Left lung (tissue), 10 donors: ENCODE results near the gene AZGP1. TPM values are rescaled to one million over a fixed set of nuclear protein-coding genes. Genes with fewer than 3 reads are reported as not detected.

Source experiments
- ATAC-seq: fragments of 200-7000 bp; cut with Tn5 transposase; one replicate; pipeline ENCODE4 v1.9.1; 2020; ENCODE audit warnings: moderate library complexity
- DNase-seq, 4 donors: peaks; one replicate each; pipeline ENCODE4 v3.0.0-alpha.2; 2013 to 2020
- H3K27ac ChIP-seq, 2 donors: fragments of 200-600 bp; sonication (generic) in 1 of 2; one replicate each; pipeline versions ENCODE4 v1.5.0 to v1.8.0; 2020 to 2021
- H3K27me3 ChIP-seq, 2 donors: fragments of 200-600 bp; sonication (generic) in 1 of 2; one replicate each; pipeline versions ENCODE4 v1.5.0 to v1.8.0; 2020 to 2021
- H3K36me3 ChIP-seq, 2 donors: fragments of 200-600 bp; sonication (generic) in 1 of 2; one replicate each; pipeline versions ENCODE4 v1.5.0 to v1.8.0; 2020 to 2021
- H3K4me1 ChIP-seq, 2 donors: fragments of 200-600 bp; one replicate each; pipeline ENCODE4 v1.8.0; 2021
- H3K4me3 ChIP-seq, 2 donors: fragments of 200-600 bp; sonication (generic) in 1 of 2; one replicate each; pipeline versions ENCODE4 v1.5.0 to v1.8.0; 2020 to 2021; ENCODE audit warnings: mild to moderate bottlenecking in 1 of 2
- H3K9me3 ChIP-seq, 2 donors: fragments of 200-600 bp; sonication (generic) in 1 of 2; one replicate each; pipeline versions ENCODE4 v1.5.0 to v1.8.0; 2020 to 2021
- CTCF ChIP-seq, 2 donors: fragments of 200-600 bp; sonication (generic) in 1 of 2; IDR thresholded peaks; one replicate each; pipeline versions ENCODE4 v1.5.0 to v1.8.0; 2021; ENCODE audit warnings: antibody characterized with exemption in 2 of 2
- intact Hi-C, 2 donors: fragments of 100-400 bp; cut with DNase I; formaldehyde crosslinking; loops; one replicate each; pipeline versions ENCODE4 v1.11.2 to v1.14.2; 2022
- polyA plus RNA-seq, 6 donors: library from polyadenylated mRNA; unstranded; fragments of 120-200 nt; gene quantifications; one replicate each; pipeline ENCODE4 v1.2.1, GENCODE V29; 2013; ENCODE audit not compliant: insufficient read length in 6 of 6
- total RNA-seq, 2 donors: library from RNA; stranded (reverse); fragmentation: NEBNext Ultra II Directional; extraction: Animal tissue kit (Norgen Biotek cat#: 25700); gene quantifications; one replicate each; pipeline ENCODE4 v1.2.1, GENCODE V29; 2021
- donor health status: DM: no; HTN: yes; CAD: no.
- donor health status: DM: no; HTN: no; CAD: no.

AZGP1 gene
- total and polyA plus RNA-seq, 8 donors: 0.29 to 110 (median 1.2) TPM

- no peaks in the 10 kb centered on the region for H3K27me3 ChIP-seq
- DNase-seq (peak in 2 of 4 donors; percentile 27 to 80), ATAC-seq (no peak)
- no peak overlapping the region for H3K27ac ChIP-seq
- no peak overlapping the region for H3K4me3 ChIP-seq
- intact Hi-C loops: no loop called here
- TF ChIP-seq CTCF (IDR thresholded peaks at IDR 0.05): no peak
- no peaks in the 10 kb centered on the region for H3K36me3 ChIP-seq
- peaks cover 0 to 18% of the 10 kb centered on the region in 2 donors for H3K4me1 ChIP-seq
- H3K9me3 ChIP-seq: no peaks in the 10 kb centered on the region
Measured at GRCh38 chr7:100008525-100008924, 32.7 kb upstream of the AZGP1 start.

- Histone ChIP-seq H3K4me1 (peaks cover 0 to 16% of the 10 kb centered on the region in 2 donors), H3K36me3 (no peaks in the 10 kb centered on the region), H3K4me3 (no peak overlapping the region), H3K27me3 (no peaks in the 10 kb centered on the region), H3K9me3 (no peaks in the 10 kb centered on the region), H3K27ac (no peak overlapping the region)
- TF ChIP-seq CTCF (IDR thresholded peaks at IDR 0.05): no peak
- ATAC-seq (no peak), DNase-seq (no peak)
- intact Hi-C loops: no loop called here
Measured at GRCh38 chr7:100007887-100008286, 32.1 kb upstream of the AZGP1 start.

- Histone ChIP-seq H3K9me3 (no peaks in the 10 kb centered on the region), H3K27ac (peak overlapping the region in 1 of 2 donors; percentile 41), H3K4me1 (peaks cover 0 to 13% of the 10 kb centered on the region in 2 donors), H3K27me3 (no peaks in the 10 kb centered on the region), H3K36me3 (no peaks in the 10 kb centered on the region), H3K4me3 (no peak overlapping the region)
- peak in 2 of 4 donors; percentile 72 to 84 for DNase-seq
- ATAC-seq: peak; percentile 99
- no peak for TF ChIP-seq CTCF (IDR thresholded peaks at IDR 0.05)
- intact Hi-C loops: no loop called here
Measured at GRCh38 chr7:100003711-100004661, 28.2 kb upstream of the AZGP1 start.

- intact Hi-C loops: no loop called here
- no peak for ATAC-seq
- Histone ChIP-seq H3K36me3 (no peaks in the 10 kb centered on the region), H3K9me3 (no peaks in the 10 kb centered on the region), H3K27me3 (no peaks in the 10 kb centered on the region), H3K27ac (no peak overlapping the region), H3K4me3 (no peak overlapping the region), H3K4me1 (peaks cover 0 to 33% of the 10 kb centered on the region in 2 donors)
- peak in 1 of 4 donors; percentile 0 for DNase-seq
- no peak for TF ChIP-seq CTCF (IDR thresholded peaks at IDR 0.05)
Measured at GRCh38 chr7:100000239-100000638, 24.4 kb upstream of the AZGP1 start.

GRCh38 chr7:99997545-99998137, 21.8 kb upstream of the AZGP1 start:
- peak; percentile 67 for ATAC-seq
- peak overlapping the region; percentile 62 to 82 for H3K27ac ChIP-seq
- peaks cover 4 to 38% of the 10 kb centered on the region in 2 donors for H3K4me1 ChIP-seq
- H3K36me3 ChIP-seq: no peaks in the 10 kb centered on the region
- intact Hi-C loops: no loop called here
- H3K4me3 ChIP-seq: peak overlapping the region; percentile 20 to 39
- DNase-seq: peak in 3 of 4 donors; percentile 55 to 89 (median 67)
- no peaks in the 10 kb centered on the region for H3K27me3 ChIP-seq
- peak; percentile 14 to 26 for TF ChIP-seq CTCF (IDR thresholded peaks at IDR 0.05)
- no peaks in the 10 kb centered on the region for H3K9me3 ChIP-seq
